SH-SY5Y (cell line): ENCODE measurements around the gene ASMTL.

Experiments
- GATA2 ChIP-seq: IDR thresholded peaks from 2 replicates; pipeline ENCODE4 v1.6.1; 2011; ENCODE audit warnings: mild to moderate bottlenecking, low read depth, low read length
- GATA3 ChIP-seq: IDR thresholded peaks from 2 replicates; pipeline ENCODE4 v1.6.1; 2011; ENCODE audit warnings: low read depth, mild to moderate bottlenecking, low read length, moderate library complexity

DNA sequence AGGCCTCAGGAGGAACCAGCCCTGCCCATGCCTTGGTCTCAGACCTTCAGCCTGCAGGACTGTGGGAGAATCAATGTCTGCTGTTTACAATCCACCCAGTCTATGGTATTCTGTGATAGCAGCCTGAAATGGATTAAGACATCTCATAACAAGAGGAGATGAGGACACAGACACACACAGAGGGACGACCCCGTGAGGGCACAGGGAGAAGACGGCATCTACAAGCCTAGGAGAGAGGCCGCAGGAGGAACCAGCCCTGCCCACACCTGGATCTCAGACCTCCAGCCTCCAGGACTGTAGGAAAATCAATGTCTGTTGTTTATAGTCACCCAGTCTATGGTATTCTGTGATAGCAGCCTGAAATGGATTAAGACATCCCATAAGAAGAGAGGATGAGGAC lies 64.1 kb downstream of the ASMTL start:
- no peak for TF ChIP-seq GATA3
- no peak for TF ChIP-seq GATA2
